ENCODE data around the gene TGFBRAP1. TPM values are rescaled to one million over a fixed set of nuclear protein-coding genes. Genes with fewer than 3 reads are reported as not detected.

TGFBRAP1 gene
- total RNA-seq, 1 donor from 2014 or later: 16.8 TPM

- no peak for DNase-seq
These were observed 15.7 kb downstream of the TGFBRAP1 start for GRCh38 chr2:105313877-105314276.

- DNase-seq: peak; percentile 45
These were observed 20.4 kb downstream of the TGFBRAP1 start for GRCh38 chr2:105309147-105309545.

- DNase-seq: no peak
These were observed 21.0 kb downstream of the TGFBRAP1 start for GRCh38 chr2:105308382-105309146.

- DNase-seq: no peak
These were observed 21.6 kb downstream of the TGFBRAP1 start for GRCh38 chr2:105307962-105308361.

GRCh38 chr2:105307550-105307949 lies 22.0 kb downstream of the TGFBRAP1 start:
- DNase-seq: no peak

GRCh38 chr2:105307146-105307545 lies 22.4 kb downstream of the TGFBRAP1 start:
- DNase-seq: no peak

GRCh38 chr2:105301646-105302045 lies 27.9 kb downstream of the TGFBRAP1 start:
- no peak for DNase-seq

- DNase-seq: no peak
These were observed 30.2 kb downstream of the TGFBRAP1 start for GRCh38 chr2:105299290-105299689.

GRCh38 chr2:105298017-105298416 lies 31.5 kb downstream of the TGFBRAP1 start:
- no peak for DNase-seq

- no peak for DNase-seq
These were observed 32.3 kb downstream of the TGFBRAP1 start for GRCh38 chr2:105297216-105297615.

- DNase-seq: no peak
These were observed 33.4 kb downstream of the TGFBRAP1 start for GRCh38 chr2:105296017-105296611.

GRCh38 chr2:105294844-105295481 lies 34.6 kb downstream of the TGFBRAP1 start:
- DNase-seq: peak; percentile 81

GRCh38 chr2:105294046-105294445 lies 35.5 kb downstream of the TGFBRAP1 start:
- DNase-seq: peak; percentile 25

GRCh38 chr2:105291981-105292380 lies 37.6 kb downstream of the TGFBRAP1 start:
- DNase-seq: no peak

- DNase-seq: no peak
These were observed 38.4 kb downstream of the TGFBRAP1 start for GRCh38 chr2:105290981-105291660.

GRCh38 chr2:105288133-105288532 lies 41.4 kb downstream of the TGFBRAP1 start:
- no peak for DNase-seq

GRCh38 chr2:105287692-105288091 lies 41.8 kb downstream of the TGFBRAP1 start:
- peak; percentile 35 for DNase-seq

- DNase-seq: no peak
These were observed 46.0 kb downstream of the TGFBRAP1 start for GRCh38 chr2:105283532-105283931.

- DNase-seq: no peak
These were observed 49.3 kb downstream of the TGFBRAP1 start for GRCh38 chr2:105280281-105280680.

- no peak for DNase-seq
These were observed 50.4 kb downstream of the TGFBRAP1 start for GRCh38 chr2:105279126-105279525.

GRCh38 chr2:105278654-105279053 lies 50.9 kb downstream of the TGFBRAP1 start:
- DNase-seq: no peak

GRCh38 chr2:105274046-105274445 lies 55.5 kb downstream of the TGFBRAP1 start:
- DNase-seq: peak; percentile 15

- no peak for DNase-seq
These were observed 57.4 kb downstream of the TGFBRAP1 start for GRCh38 chr2:105272176-105272575.
